Fibroblast of skin of scalp (primary cell): ENCODE results near the gene CFC1B. TPM values are rescaled to one million over a fixed set of nuclear protein-coding genes. Genes with fewer than 3 reads are reported as not detected.
"Not testable (repeated sequence)": the region's sequence is repeated elsewhere in the genome, so short reads cannot be mapped to it uniquely, and the experiment has no call there.

Experiments
- DNase-seq: peaks from one replicate; pipeline ENCODE4 v3.0.0-alpha.2; 2013
- polyA plus RNA-seq, 2 experiments: library from polyadenylated mRNA; unstranded; fragments of 120-200 nt; gene quantifications; one replicate each; pipeline ENCODE4 v1.2.1, GENCODE V29; 2013; ENCODE audit not compliant: insufficient read length in 2 of 2

CFC1B gene
- polyA plus RNA-seq (2013, experiment 1 of 2; ENCODE audit: insufficient read length) = not detected
- not detected for polyA plus RNA-seq (2013, experiment 2 of 2; ENCODE audit: insufficient read length)

- DNase-seq = not testable (repeated sequence)
Measured at GRCh38 chr2:130520992-130521391, at the start of gene CFC1B. Gene CFC1B, plus strand, starts transcription at chr2:130521222. Its CDS starts 263 bp downstream, at chr2:130521485.

GRCh38 chr2:130491073-130491472 lies 29.9 kb upstream of the CFC1B start:
- DNase-seq = not testable (repeated sequence)

GRCh38 chr2:130509228-130509627 lies 11.8 kb upstream of the CFC1B start, which contains the start of gene POTEI:
Gene POTEI, minus strand, starts transcription at chr2:130509328. Its CDS starts 93 bp downstream, at chr2:130509235.
- not testable (repeated sequence) for DNase-seq

- not testable (repeated sequence) for DNase-seq
Measured at GRCh38 chr2:130510807-130511746, 9.9 kb upstream of the CFC1B start.

GRCh38 chr2:130511747-130512451 lies 9.1 kb upstream of the CFC1B start:
- DNase-seq = not testable (repeated sequence)

- DNase-seq = not testable (repeated sequence)
Measured at GRCh38 chr2:130518516-130519106, 2.4 kb upstream of the CFC1B start.

GRCh38 chr2:130522390-130522789 lies 1.4 kb downstream of the CFC1B start:
- not testable (repeated sequence) for DNase-seq

GRCh38 chr2:130527365-130527967 lies 6.4 kb downstream of the CFC1B start:
- DNase-seq = not testable (repeated sequence)

GRCh38 chr2:130529545-130529944 lies 8.5 kb downstream of the CFC1B start:
- DNase-seq = not testable (repeated sequence)

GRCh38 chr2:130530212-130530611 lies 9.2 kb downstream of the CFC1B start:
- not testable (repeated sequence) for DNase-seq

- not testable (repeated sequence) for DNase-seq
Measured at GRCh38 chr2:130531225-130531624, 10.2 kb downstream of the CFC1B start.

GRCh38 chr2:130531672-130532071 lies 10.7 kb downstream of the CFC1B start:
- DNase-seq = not testable (repeated sequence)

- DNase-seq = not testable (repeated sequence)
Measured at GRCh38 chr2:130536654-130537053, 15.6 kb downstream of the CFC1B start.

GRCh38 chr2:130538271-130538670 lies 17.2 kb downstream of the CFC1B start:
- DNase-seq = not testable (repeated sequence)

- DNase-seq = not testable (repeated sequence)
Measured at GRCh38 chr2:130542789-130543188, 21.8 kb downstream of the CFC1B start.

GRCh38 chr2:130543785-130544528 lies 22.9 kb downstream of the CFC1B start:
- DNase-seq = not testable (repeated sequence)

GRCh38 chr2:130544978-130545377 lies 24.0 kb downstream of the CFC1B start:
- not testable (repeated sequence) for DNase-seq

- DNase-seq = not testable (repeated sequence)
Measured at GRCh38 chr2:130548418-130548817, 27.4 kb downstream of the CFC1B start.

GRCh38 chr2:130549475-130549874 lies 28.5 kb downstream of the CFC1B start:
- DNase-seq = not testable (repeated sequence)

- DNase-seq = not testable (repeated sequence)
Measured at GRCh38 chr2:130554178-130554577, 33.2 kb downstream of the CFC1B start.

GRCh38 chr2:130556441-130556840 lies 35.4 kb downstream of the CFC1B start:
- not testable (repeated sequence) for DNase-seq
